Skeletal muscle satellite cell (primary cell): ENCODE results near the gene C10orf67.
"Not testable (repeated sequence)": the region's sequence is repeated elsewhere in the genome, so short reads cannot be mapped to it uniquely, and the experiment has no call there.

ENCODE experiments used
- H3K27me3 ChIP-seq: 2 replicates; pipeline ENCODE4 v1.7.0; 2013; ENCODE audit warnings: low read length; ENCODE audit not compliant: control insufficient read depth, insufficient read depth
- H3K36me3 ChIP-seq: 2 replicates; pipeline ENCODE4 v1.7.0; 2013; ENCODE audit warnings: mild to moderate bottlenecking, control low read depth, low read length; ENCODE audit not compliant: insufficient read depth
- H3K4me1 ChIP-seq: 2 replicates; pipeline ENCODE4 v1.7.0; 2013; ENCODE audit warnings: low read length; ENCODE audit not compliant: control insufficient read depth, insufficient read depth
- H3K4me2 ChIP-seq: 2 replicates; pipeline ENCODE4 v1.7.0; 2013; ENCODE audit warnings: mild to moderate bottlenecking, low read length
- H3K4me3 ChIP-seq: 2 replicates; pipeline ENCODE4 v1.7.0; 2013; ENCODE audit warnings: low read length
- H3K9ac ChIP-seq: 2 replicates; pipeline ENCODE4 v1.7.0; 2013; ENCODE audit warnings: mild to moderate bottlenecking, low read depth, low read length, moderate library complexity
- H3K9me3 ChIP-seq: replicated peaks from 2 replicates; pipeline ENCODE4 v1.7.0; 2013; ENCODE audit warnings: mild to moderate bottlenecking, control low read depth, low read length

The C10orf67 gene

DNA sequence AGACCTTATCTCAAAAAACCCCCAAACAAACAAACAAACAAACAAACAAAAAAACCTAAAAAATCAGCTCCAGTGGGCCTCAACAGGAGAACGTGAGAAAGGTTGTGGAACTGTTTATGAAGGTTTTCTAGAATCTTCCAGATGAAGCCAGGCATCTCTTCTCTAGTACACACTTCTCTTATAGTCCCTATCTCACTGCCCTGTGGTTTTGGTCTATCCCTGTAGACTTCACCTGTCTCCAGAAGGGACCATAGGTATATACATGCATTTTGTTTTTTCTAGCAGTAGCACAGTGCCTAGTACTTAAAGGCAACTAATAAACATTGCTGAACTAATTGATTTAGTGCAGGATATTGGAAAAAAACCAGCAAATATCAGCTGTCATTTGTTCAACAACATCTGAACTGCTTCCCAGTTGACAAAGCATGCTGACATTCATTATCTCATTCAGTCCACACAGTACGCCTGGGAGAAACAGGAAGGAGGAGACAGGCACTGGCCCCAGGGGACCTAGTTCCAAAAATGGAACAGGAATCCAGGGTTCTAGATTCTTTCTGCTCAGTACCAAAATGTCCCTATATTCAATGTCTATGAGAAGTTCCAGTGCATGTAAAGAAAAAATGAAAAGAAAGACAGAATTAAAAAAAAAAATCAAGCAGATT is 59.8 kb downstream of the C10orf67 start:
- Histone ChIP-seq H3K4me2 (no peak overlapping the region), H3K27me3 (peaks cover 3% of the 10 kb centered on the region), H3K9ac (no peak overlapping the region), H3K4me3 (no peak overlapping the region), H3K9me3 (no peaks in the 10 kb centered on the region), H3K36me3 (no peaks in the 10 kb centered on the region), H3K4me1 (no peaks in the 10 kb centered on the region)

DNA sequence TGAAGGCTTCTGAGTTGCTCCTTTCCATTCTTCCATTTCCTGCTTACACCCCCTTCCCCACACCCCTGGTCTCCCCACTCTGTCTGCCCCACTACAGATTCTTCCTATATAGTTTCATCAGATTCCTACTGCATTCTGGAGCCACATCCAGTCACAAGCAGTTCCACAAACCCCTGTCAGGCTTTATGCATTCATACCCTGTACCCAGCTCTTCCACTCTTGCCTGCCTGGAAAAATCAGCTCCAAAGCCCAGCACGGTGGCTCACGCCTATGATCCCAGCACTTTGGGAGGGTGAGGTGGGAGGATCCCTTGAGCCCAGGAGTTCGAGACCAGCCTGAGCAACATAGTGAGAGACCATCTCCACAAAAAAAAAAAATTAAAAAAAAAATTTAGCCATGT is 60.4 kb downstream of the C10orf67 start:
- no peak overlapping the region for H3K4me2 ChIP-seq
- no peaks in the 10 kb centered on the region for H3K36me3 ChIP-seq
- H3K4me3 ChIP-seq = no peak overlapping the region
- H3K27me3 ChIP-seq = no peaks in the 10 kb centered on the region
- H3K4me1 ChIP-seq = no peaks in the 10 kb centered on the region
- H3K9ac ChIP-seq = no peak overlapping the region
- no peaks in the 10 kb centered on the region for H3K9me3 ChIP-seq

- no peaks in the 10 kb centered on the region for H3K27me3 ChIP-seq
- H3K9ac ChIP-seq = no peak overlapping the region
- no peaks in the 10 kb centered on the region for H3K9me3 ChIP-seq
- no peak overlapping the region for H3K4me3 ChIP-seq
- H3K4me2 ChIP-seq = no peak overlapping the region
- H3K36me3 ChIP-seq = no peaks in the 10 kb centered on the region
- H3K4me1 ChIP-seq = no peaks in the 10 kb centered on the region
Observed at GRCh38 chr10:23283680-23284079, 60.9 kb downstream of the C10orf67 start.

DNA sequence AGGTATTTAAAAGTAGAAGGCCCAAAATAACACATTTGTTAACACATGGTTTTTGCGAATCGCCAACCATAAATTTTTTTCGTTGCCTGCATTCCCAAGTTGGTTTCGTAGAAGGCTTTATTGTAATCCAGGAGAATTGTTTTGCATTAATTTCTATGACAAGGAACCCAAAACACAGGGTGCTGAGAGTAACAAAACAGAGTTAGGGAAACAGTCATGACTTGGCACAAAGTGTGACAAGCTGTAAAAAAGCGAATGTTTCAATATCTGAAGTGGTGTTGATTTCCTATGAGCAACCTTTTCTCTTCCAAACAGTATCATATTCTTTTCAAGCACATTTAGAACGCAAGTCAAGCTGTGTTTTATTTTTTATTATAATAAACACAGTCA is 63.6 kb downstream of the C10orf67 start:
- no peaks in the 10 kb centered on the region for H3K9me3 ChIP-seq
- no peaks in the 10 kb centered on the region for H3K4me1 ChIP-seq
- H3K4me3 ChIP-seq = no peak overlapping the region
- no peak overlapping the region for H3K9ac ChIP-seq
- no peaks in the 10 kb centered on the region for H3K36me3 ChIP-seq
- no peak overlapping the region for H3K4me2 ChIP-seq
- no peaks in the 10 kb centered on the region for H3K27me3 ChIP-seq

DNA sequence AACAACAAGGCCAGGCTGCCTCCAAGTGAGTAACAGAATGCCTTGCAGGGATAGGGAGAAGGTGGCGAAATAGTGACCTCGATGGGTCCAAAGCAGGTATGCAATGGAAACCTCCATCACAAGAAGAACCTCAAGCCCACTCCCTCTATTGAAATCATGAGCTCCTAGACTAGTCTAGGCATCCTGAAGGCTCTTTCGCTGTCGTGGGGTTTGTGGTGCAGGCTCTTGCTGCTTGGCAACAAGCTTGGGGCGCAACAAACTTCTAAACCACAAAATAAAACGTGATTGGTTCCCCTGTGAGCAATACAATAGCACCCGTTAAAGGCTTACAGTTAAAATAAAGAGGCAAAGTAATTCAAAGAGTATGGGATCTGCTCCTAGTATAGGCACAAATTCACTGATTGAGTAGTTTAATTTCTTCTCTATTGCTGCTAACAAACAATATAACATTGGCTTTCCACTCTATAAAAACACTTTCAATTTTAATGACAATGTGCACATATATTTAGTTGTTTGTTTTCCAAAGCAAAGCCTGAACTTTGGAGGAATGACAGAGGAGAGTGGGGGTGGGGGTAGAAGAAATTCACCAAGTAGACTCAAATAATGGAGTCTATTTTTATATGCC is 64.1 kb downstream of the C10orf67 start:
- no peaks in the 10 kb centered on the region for H3K36me3 ChIP-seq
- no peaks in the 10 kb centered on the region for H3K9me3 ChIP-seq
- H3K4me1 ChIP-seq = no peaks in the 10 kb centered on the region
- no peaks in the 10 kb centered on the region for H3K27me3 ChIP-seq
- H3K4me2 ChIP-seq = no peak overlapping the region
- H3K9ac ChIP-seq = no peak overlapping the region
- no peak overlapping the region for H3K4me3 ChIP-seq

DNA sequence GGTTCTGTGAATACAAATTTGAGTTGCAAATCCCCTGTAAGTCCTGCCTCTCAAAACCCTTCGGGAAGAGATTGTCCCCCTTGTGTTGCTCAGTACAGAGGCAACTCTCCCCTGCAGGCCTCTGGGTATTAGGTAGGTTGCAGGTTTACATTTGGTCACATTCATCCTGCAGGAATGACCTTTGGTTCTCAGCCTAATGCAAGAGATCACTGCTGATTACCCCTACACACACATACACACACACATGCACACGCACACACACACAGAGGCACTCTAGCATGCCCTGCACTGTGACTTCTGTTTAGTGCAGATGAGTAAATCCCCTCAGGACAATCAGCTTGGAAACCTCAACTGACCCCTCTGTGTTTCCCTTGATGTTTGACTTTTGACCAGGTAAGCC is 69.2 kb downstream of the C10orf67 start:
- Histone ChIP-seq H3K4me3 (no peak overlapping the region), H3K4me2 (no peak overlapping the region), H3K9me3 (no peaks in the 10 kb centered on the region), H3K4me1 (no peaks in the 10 kb centered on the region), H3K27me3 (no peaks in the 10 kb centered on the region), H3K9ac (no peak overlapping the region), H3K36me3 (no peaks in the 10 kb centered on the region)

DNA sequence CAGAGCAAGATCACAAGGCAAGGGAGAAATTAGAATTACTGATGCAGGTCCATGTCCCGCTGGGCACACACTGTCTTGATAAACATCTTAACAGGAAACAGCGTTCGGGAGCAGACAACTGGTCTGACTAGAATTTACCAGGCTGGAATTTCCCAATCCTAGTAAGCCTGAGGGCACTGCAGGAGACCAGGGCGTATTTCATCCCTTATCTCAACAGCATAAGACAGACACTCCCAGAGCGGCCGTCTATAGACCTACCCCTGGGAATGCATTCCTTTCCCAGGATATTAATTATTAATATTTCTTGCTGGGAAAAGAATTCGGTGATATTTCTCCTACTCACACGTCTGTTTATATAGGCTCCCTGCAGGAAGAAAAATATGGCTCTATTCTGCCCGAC is 70.4 kb downstream of the C10orf67 start:
- H3K9me3 ChIP-seq, H3K36me3 ChIP-seq, H3K4me2 ChIP-seq, H3K4me3 ChIP-seq, H3K4me1 ChIP-seq, H3K9ac ChIP-seq, H3K27me3 ChIP-seq: not testable (repeated sequence)

- Histone ChIP-seq H3K4me1 (no peaks in the 10 kb centered on the region), H3K9me3 (no peaks in the 10 kb centered on the region), H3K4me2 (no peak overlapping the region), H3K4me3 (no peak overlapping the region), H3K27me3 (no peaks in the 10 kb centered on the region), H3K9ac (no peak overlapping the region), H3K36me3 (no peaks in the 10 kb centered on the region)
Observed at GRCh38 chr10:23270531-23270930, 74.1 kb downstream of the C10orf67 start.

DNA sequence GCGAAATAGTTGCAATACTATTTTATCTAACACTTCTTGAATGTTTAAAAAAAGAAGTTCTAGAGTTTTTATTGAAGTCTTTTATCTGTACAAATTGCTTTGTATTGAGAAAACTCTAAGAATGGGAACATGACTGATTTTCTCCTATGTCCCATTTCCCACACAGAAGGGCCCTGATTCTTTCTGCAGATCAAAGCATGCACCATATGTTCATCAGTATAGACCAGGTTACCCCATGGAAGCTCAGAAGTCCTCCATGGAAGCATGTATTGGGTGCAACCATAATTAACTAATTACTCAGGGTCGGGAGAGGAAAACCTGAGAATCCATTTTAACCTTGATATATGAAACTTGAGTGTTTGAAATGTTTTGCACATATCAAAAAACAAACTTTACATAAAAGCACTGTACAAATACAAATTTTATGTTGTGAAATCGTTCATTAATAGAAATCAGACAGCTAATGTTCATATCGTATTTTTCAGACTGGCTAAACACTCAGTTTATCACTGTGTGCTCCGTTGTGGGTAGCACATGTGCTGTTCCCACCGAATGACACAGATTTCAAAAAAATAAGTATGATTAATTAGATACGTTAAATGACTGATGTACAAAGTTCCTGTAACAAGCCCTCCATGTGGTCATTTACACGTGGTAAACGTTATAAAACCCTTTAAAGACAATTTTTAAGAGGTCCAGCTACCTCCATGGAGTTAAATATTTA is 81.0 kb downstream of the C10orf67 start:
- Histone ChIP-seq H3K27me3 (no peaks in the 10 kb centered on the region), H3K4me3 (no peak overlapping the region), H3K36me3 (no peaks in the 10 kb centered on the region), H3K9me3 (no peaks in the 10 kb centered on the region), H3K4me1 (no peaks in the 10 kb centered on the region), H3K4me2 (no peak overlapping the region), H3K9ac (no peak overlapping the region)

- H3K4me3 ChIP-seq = no peak overlapping the region
- no peaks in the 10 kb centered on the region for H3K27me3 ChIP-seq
- no peaks in the 10 kb centered on the region for H3K9me3 ChIP-seq
- no peaks in the 10 kb centered on the region for H3K4me1 ChIP-seq
- H3K4me2 ChIP-seq = no peak overlapping the region
- no peak overlapping the region for H3K9ac ChIP-seq
- H3K36me3 ChIP-seq = no peaks in the 10 kb centered on the region
Observed at GRCh38 chr10:23262928-23263327, 81.7 kb downstream of the C10orf67 start.

DNA sequence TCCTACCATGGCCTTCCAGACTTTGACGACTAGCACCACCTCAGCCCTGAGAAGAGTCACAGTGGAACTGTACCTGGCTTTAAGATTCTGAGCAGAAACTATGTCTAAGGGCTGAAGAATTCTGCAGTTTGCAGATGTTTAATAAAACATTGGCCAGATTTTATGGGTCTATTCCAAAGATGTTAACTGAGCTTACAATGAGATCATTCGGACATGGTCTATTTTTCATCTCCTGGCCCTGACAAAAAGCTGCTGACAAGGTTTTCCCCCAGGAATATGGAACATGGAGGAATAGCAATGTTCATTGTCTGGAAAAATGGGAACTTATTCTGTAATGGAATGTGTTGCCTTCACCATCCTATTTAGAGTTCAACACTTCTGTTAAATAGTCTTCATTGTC is 86.1 kb downstream of the C10orf67 start:
- H3K4me1 ChIP-seq = no peaks in the 10 kb centered on the region
- H3K9me3 ChIP-seq = no peaks in the 10 kb centered on the region
- no peaks in the 10 kb centered on the region for H3K36me3 ChIP-seq
- no peak overlapping the region for H3K9ac ChIP-seq
- no peak overlapping the region for H3K4me3 ChIP-seq
- no peak overlapping the region for H3K4me2 ChIP-seq
- no peaks in the 10 kb centered on the region for H3K27me3 ChIP-seq

GRCh38 chr10:23253780-23254179 is 90.8 kb downstream of the C10orf67 start:
- no peaks in the 10 kb centered on the region for H3K36me3 ChIP-seq
- H3K27me3 ChIP-seq = no peaks in the 10 kb centered on the region
- no peaks in the 10 kb centered on the region for H3K9me3 ChIP-seq
- no peaks in the 10 kb centered on the region for H3K4me1 ChIP-seq
- H3K4me3 ChIP-seq = no peak overlapping the region
- H3K4me2 ChIP-seq = no peak overlapping the region
- H3K9ac ChIP-seq = no peak overlapping the region
